H1 (cell line): ENCODE results near the gene TTC21A. TPM values are rescaled to one million over a fixed set of nuclear protein-coding genes. Genes with fewer than 3 reads are reported as not detected.

Experiments
- CTCF ChIA-PET: fragments of 300-600 bp; sonication (Branson Sonifier 250); formaldehyde crosslinking; loops from one replicate; lab custom pipeline; 2021; ENCODE audit not compliant: partially characterized antibody; lab: Charles Lee
- POLR2A ChIA-PET: fragments of 300-600 bp; sonication (Branson Sonifier 250); formaldehyde crosslinking; loops from one replicate; lab custom pipeline; 2021; ENCODE audit warnings: inconsistent platforms; ENCODE audit not compliant: partially characterized antibody; lab: Charles Lee
- DNase-seq, 2 experiments: peaks; one replicate each; pipeline versions ENCODE4 v3.0.0 to v3.0.0-alpha.2; 2010 to 2022; ENCODE audit warnings: low spot score in 2 of 2, low read depth in 1 of 2, mixed read lengths in 1 of 2
- FAIRE-seq: peaks from 2 replicates; lab custom pipeline; 2011; peaks lifted over from hg19 to GRCh38; lab: Jason Lieb, UNC
- H2AFZ ChIP-seq: 2 replicates; pipeline ENCODE4 v1.8.1; 2012; ENCODE audit warnings: low read length, inconsistent platforms
- H2AK5ac ChIP-seq: 2 replicates; pipeline ENCODE4 v1.6.1; 2013; ENCODE audit warnings: low read depth, low read length
- H2BK120ac ChIP-seq: replicated peaks from 2 replicates; pipeline ENCODE3; 2013; ENCODE audit warnings: low read depth, low read length, inconsistent platforms
- H2BK12ac ChIP-seq: 2 replicates; pipeline ENCODE4 v1.6.1; 2013; ENCODE audit warnings: low read depth, low read length
- H2BK15ac ChIP-seq: 2 replicates; pipeline ENCODE4 v1.6.1; 2013; ENCODE audit warnings: low read length
- H2BK20ac ChIP-seq: 2 replicates; pipeline ENCODE4 v1.6.1; 2013; ENCODE audit warnings: low read length
- H2BK5ac ChIP-seq: 2 replicates; pipeline ENCODE4 v1.6.1; 2013; ENCODE audit warnings: low read depth, low read length
- H3K14ac ChIP-seq: 2 replicates; pipeline ENCODE4 v1.6.1; 2013; ENCODE audit warnings: inconsistent platforms; ENCODE audit not compliant: insufficient read length
- H3K18ac ChIP-seq: 2 replicates; pipeline ENCODE4 v1.6.1; 2013; ENCODE audit warnings: low read length; ENCODE audit errors: extremely low read depth
- H3K23ac ChIP-seq: 2 replicates; pipeline ENCODE4 v1.6.1; 2013; ENCODE audit warnings: inconsistent platforms; ENCODE audit not compliant: insufficient read length
- H3K23me2 ChIP-seq: 2 replicates; pipeline ENCODE4 v1.6.1; 2013; ENCODE audit warnings: low read depth, low read length
- H3K27ac ChIP-seq: 2 replicates; pipeline ENCODE4 v1.6.1; 2011; ENCODE audit warnings: low read depth, low read length, inconsistent platforms
- H3K27me3 ChIP-seq, 4 experiments: replicated peaks in 1 of 4; 1 replicate in 1 of 4; 2 replicates in 3 of 4; pipeline versions ENCODE4 v1.6.1 to v1.8.1; 2011 to 2013; ENCODE audit warnings: low read length in 3 of 4, mild to moderate bottlenecking in 3 of 4, inconsistent platforms in 2 of 4, mixed read lengths in 2 of 4, moderate library complexity in 1 of 4; ENCODE audit not compliant: control insufficient read depth in 3 of 4, insufficient read depth in 3 of 4; ENCODE audit errors: extremely low read depth in 1 of 4
- H3K36me3 ChIP-seq, 4 experiments: 2 replicates each; pipeline versions ENCODE4 v1.6.1 to v1.8.1; 2011 to 2013; ENCODE audit warnings: mild to moderate bottlenecking in 4 of 4, low read length in 3 of 4, moderate library complexity in 2 of 4, control low read depth in 1 of 4, inconsistent platforms in 1 of 4; ENCODE audit not compliant: insufficient read depth in 4 of 4, control insufficient read depth in 2 of 4
- H3K4ac ChIP-seq: replicated peaks from 2 replicates; pipeline ENCODE3; 2013; ENCODE audit warnings: low read length, low read depth, mixed read lengths, inconsistent platforms; ENCODE audit not compliant: insufficient read length
- H3K4me1 ChIP-seq, 4 experiments: replicated peaks in 1 of 4; 1 replicate in 1 of 4; 2 replicates in 3 of 4; pipeline versions ENCODE4 v1.6.1 to v1.8.1; 2011 to 2013; ENCODE audit warnings: low read length in 3 of 4, inconsistent platforms in 2 of 4, mixed read lengths in 1 of 4; ENCODE audit not compliant: insufficient read depth in 4 of 4, control insufficient read depth in 3 of 4
- H3K4me2 ChIP-seq, 2 experiments: 2 replicates each; pipeline versions ENCODE4 v1.6.1 to v1.8.1; 2011 to 2013; ENCODE audit warnings: low read depth in 2 of 2, low read length in 2 of 2, control low read depth in 1 of 2, inconsistent platforms in 1 of 2, mild to moderate bottlenecking in 1 of 2; ENCODE audit not compliant: insufficient read depth in 1 of 2
- H3K4me3 ChIP-seq, 4 experiments: fragments of 200-600, 300-600 bp in 1 of 4; sonication (generic), shearing (Covaris generic), sonication (Bioruptor Twin) in 1 of 4; 2 replicates each; pipeline versions ENCODE4 v1.5.1 to v1.8.1; 2011 to 2016; ENCODE audit warnings: low read length in 4 of 4, low read depth in 3 of 4, control low read depth in 2 of 4, inconsistent platforms in 2 of 4, mild to moderate bottlenecking in 2 of 4, mixed read lengths in 1 of 4, moderate library complexity in 1 of 4; ENCODE audit not compliant: insufficient read depth in 2 of 4; ENCODE audit errors: extremely low read depth in 1 of 4
- H3K56ac ChIP-seq: replicated peaks from 2 replicates; pipeline ENCODE3; 2013; ENCODE audit warnings: low read depth, mild to moderate bottlenecking, mixed read lengths, low read length, inconsistent platforms; ENCODE audit not compliant: insufficient read length
- H3K79me1 ChIP-seq: 2 replicates; pipeline ENCODE4 v1.6.1; 2013; ENCODE audit warnings: low read depth, low read length, control low read depth
- H3K79me2 ChIP-seq, 2 experiments: 2 replicates each; pipeline versions ENCODE4 v1.6.1 to v1.8.1; 2012 to 2013; ENCODE audit warnings: low read length in 2 of 2, mild to moderate bottlenecking in 2 of 2, inconsistent platforms in 1 of 2; ENCODE audit not compliant: insufficient read depth in 2 of 2, control insufficient read depth in 1 of 2
- H3K9ac ChIP-seq, 4 experiments: replicated peaks in 1 of 4; 1 replicate in 1 of 4; 2 replicates in 3 of 4; pipeline versions ENCODE4 v1.6.1 to v1.8.1; 2011 to 2013; ENCODE audit warnings: low read depth in 3 of 4, low read length in 3 of 4, control low read depth in 2 of 4, mild to moderate bottlenecking in 2 of 4, moderate library complexity in 2 of 4, inconsistent platforms in 1 of 4; ENCODE audit errors: extremely low read depth in 1 of 4
- H3K9me3 ChIP-seq, 2 experiments: 2 replicates each; pipeline versions ENCODE4 v1.6.1 to v1.8.1; 2012 to 2013; ENCODE audit warnings: mild to moderate bottlenecking in 2 of 2, moderate library complexity in 2 of 2, control low read depth in 1 of 2, inconsistent platforms in 1 of 2, low read depth in 1 of 2, low read length in 1 of 2, mixed read lengths in 1 of 2; ENCODE audit not compliant: insufficient read depth in 2 of 2
- H4K20me1 ChIP-seq, 2 experiments: replicated peaks in 1 of 2; 2 replicates each; pipeline versions ENCODE3 to v1.8.1; 2011 to 2013; ENCODE audit warnings: inconsistent platforms in 2 of 2, low read length in 2 of 2, mild to moderate bottlenecking in 1 of 2; ENCODE audit not compliant: insufficient read depth in 2 of 2, control insufficient read depth in 1 of 2
- H4K5ac ChIP-seq: 2 replicates; pipeline ENCODE4 v1.6.1; 2013; ENCODE audit warnings: low read length, low read depth, mixed read lengths, inconsistent platforms; ENCODE audit not compliant: insufficient read length
- H4K8ac ChIP-seq: 2 replicates; pipeline ENCODE4 v1.8.0; 2013; ENCODE audit warnings: mild to moderate bottlenecking, moderate library complexity, low read length, inconsistent platforms; ENCODE audit not compliant: insufficient read depth; ENCODE audit errors: extremely low read depth
- H4K91ac ChIP-seq: replicated peaks from 2 replicates; pipeline ENCODE3; 2013; ENCODE audit warnings: low read length, mixed read lengths, inconsistent platforms; ENCODE audit not compliant: insufficient read length
- CHD2 ChIP-seq: IDR thresholded peaks from 2 replicates; pipeline ENCODE4 v1.6.1; 2012; ENCODE audit warnings: low read length, improper control_type of control experiment
- HDAC2 ChIP-seq, 2 experiments: fragments of 300-600 bp in 1 of 2; sonication (generic) in 1 of 2; IDR thresholded peaks; 2 replicates each; pipeline ENCODE4 v1.6.1; 2011 to 2012; ENCODE audit warnings: low read depth in 2 of 2, low read length in 2 of 2, mild to moderate bottlenecking in 2 of 2, moderate library complexity in 2 of 2, borderline replicate concordance in 1 of 2, inconsistent platforms in 1 of 2
- JUN ChIP-seq: IDR thresholded peaks from 2 replicates; pipeline ENCODE4 v1.6.1; 2011; ENCODE audit warnings: low read depth, mild to moderate bottlenecking, improper control_type of control experiment, low read length
- MAFK ChIP-seq: IDR thresholded peaks from 2 replicates; pipeline ENCODE4 v1.6.1; 2012; ENCODE audit warnings: low read depth, mild to moderate bottlenecking, improper control_type of control experiment, low read length
- POU5F1 ChIP-seq: IDR thresholded peaks from 2 replicates; pipeline ENCODE4 v1.6.1; 2011; ENCODE audit warnings: low read depth, mild to moderate bottlenecking, low read length, moderate library complexity
- USF2 ChIP-seq: IDR thresholded peaks from 2 replicates; pipeline ENCODE4 v1.6.1; 2011; ENCODE audit warnings: low read length, improper control_type of control experiment
- YY1 ChIP-seq: IDR thresholded peaks from 2 replicates; pipeline ENCODE4 v1.6.1; 2011; ENCODE audit warnings: low read depth, mild to moderate bottlenecking, low read length
- WGBS, 2 experiments: shearing (Covaris generic) in 1 of 2; methylation state at CpG; one replicate each; pipeline versions ENCODE4 v1.1.6 to v1.1.7; 2013 to 2015; ENCODE audit warnings: low lambda C conversion rate in 2 of 2, mixed read lengths in 2 of 2, inconsistent platforms in 1 of 2, low coverage in 1 of 2, missing lambda C conversion rate in 1 of 2; ENCODE audit not compliant: insufficient replicate concordance in 2 of 2, insufficient coverage in 1 of 2, insufficient read length in 1 of 2; ENCODE audit errors: extremely low coverage in 1 of 2, missing lambda C conversion rate in 1 of 2; 5-methylcytosine and 5-hydroxymethylcytosine counted together
- polyA plus RNA-seq, 7 experiments: library from polyadenylated mRNA; depleted of rRNA in 3 of 7; stranded (reverse) in 5 of 7; unstranded in 2 of 7; fragments of >200 nt in 5 of 7; fragments of 200-250 nt in 2 of 7; gene quantifications; 1 replicate in 5 of 7; 2 replicates in 1 of 7; 4 replicates in 1 of 7; pipeline versions ENCODE4 v1.2.1 to v1.2.3, GENCODE V29; 2011 to 2013; ENCODE audit warnings: missing spikeins in 2 of 7, mixed read lengths in 2 of 7
- total RNA-seq: library from RNA; stranded (reverse); fragmentation: NEBNext Ultra II Directional; extraction: Animal tissue kit (Norgen Biotek cat#: 25700); gene quantifications from 2 replicates; pipeline ENCODE4 v1.2.1, GENCODE V29; 2021
- TF ChIP-seq, protein P1 (sequence below): IDR thresholded peaks from 2 replicates; pipeline ENCODE4 v1.6.1; 2012; ENCODE audit warnings: inconsistent platforms
- TF ChIP-seq, protein P2 (sequence below): IDR thresholded peaks from 2 replicates; pipeline ENCODE4 v1.6.1; 2012; ENCODE audit warnings: inconsistent platforms

The TTC21A gene
- total and polyA plus RNA-seq, 2 of the 8 experiments (the other 6 are each of a cell fraction or from before 2014, with no cell fraction given): 2.3 to 2.8 TPM

DNA sequence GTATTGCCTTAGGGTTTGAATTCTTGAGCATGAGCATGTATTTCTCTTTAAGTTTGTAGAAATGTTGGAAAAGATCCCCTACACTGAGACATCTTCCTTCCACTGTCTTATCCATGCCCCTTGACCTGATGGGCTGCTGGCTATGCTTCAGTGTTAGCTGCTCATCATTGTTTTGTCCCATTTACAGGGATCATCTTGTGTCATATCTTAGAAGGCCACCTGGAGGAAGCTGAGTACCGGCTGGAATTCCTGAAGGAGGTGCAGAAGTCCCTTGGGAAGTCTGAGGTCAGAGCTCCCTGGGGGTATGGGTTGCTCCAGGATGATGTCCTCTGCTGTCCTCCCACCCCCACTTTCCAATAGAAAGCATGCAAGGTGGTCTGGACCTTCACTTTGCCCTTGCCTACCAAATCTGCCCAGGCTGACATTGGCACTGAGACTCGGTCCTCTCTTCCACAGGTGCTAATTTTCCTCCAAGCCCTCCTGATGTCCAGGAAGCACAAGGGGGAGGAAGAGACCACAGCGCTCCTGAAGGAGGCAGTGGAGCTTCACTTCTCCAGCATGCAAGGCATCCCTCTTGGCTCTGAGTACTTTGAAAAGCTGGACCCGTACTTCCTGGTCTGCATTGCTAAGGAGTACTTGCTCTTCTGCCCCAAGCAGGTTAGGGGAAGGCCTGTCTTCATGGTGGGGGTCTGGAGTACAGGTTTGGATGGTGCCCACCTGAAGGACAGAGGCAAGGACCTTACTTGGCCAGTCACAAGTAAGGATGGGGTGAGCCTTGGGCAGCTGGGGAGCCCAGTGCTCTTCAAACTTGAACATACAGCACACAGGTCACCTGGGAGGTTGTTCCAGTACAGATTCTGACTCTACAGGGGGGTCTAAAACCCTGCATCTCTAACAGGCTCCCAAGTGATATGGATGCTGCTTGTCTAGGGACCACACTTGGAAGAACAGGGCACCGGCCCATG is 17.7 kb downstream of the TTC21A start:
- CTCF ChIA-PET: interaction anchor here (0.9 to 20.0 kb wide), 25 partner anchors 8 to 253 kb away, joined by 3 to 496 read pairs (median 10); partner anchors contain the start of genes CX3CR1, GORASP1, TTC21A and XIRP1
- peak overlapping the region; percentile 39; the same call in 1 of the 2 replicates for H4K8ac ChIP-seq
- no peaks in the 10 kb centered on the region for H3K79me1 ChIP-seq
- no peak overlapping the region for H2BK120ac ChIP-seq
- no peak overlapping the region for H3K4ac ChIP-seq
- H3K27me3 ChIP-seq: no peaks in the 10 kb centered on the region
- H3K18ac ChIP-seq: no peak overlapping the region
- H3K23me2 ChIP-seq: no peaks in the 10 kb centered on the region
- no peak overlapping the region for H2AFZ ChIP-seq
- H3K9me3 ChIP-seq: no peaks in the 10 kb centered on the region
- H3K4me1 ChIP-seq: 0 out of 7 replicates have a peak, but pooled peaks cover 0 to 3% (median 0%) of the 10 kb centered on the region in 4 experiments
- FAIRE-seq (no peak), DNase-seq (no peak)
- no peaks in the 10 kb centered on the region for H4K20me1 ChIP-seq
- H3K9ac ChIP-seq: no peak overlapping the region
- H2BK12ac ChIP-seq: no peak overlapping the region
- H3K27ac ChIP-seq: no peak overlapping the region
- no peak overlapping the region for H2AK5ac ChIP-seq
- H4K5ac ChIP-seq: no peak overlapping the region
- no peak overlapping the region for H3K56ac ChIP-seq
- no peak overlapping the region for H2BK20ac ChIP-seq
- H2BK5ac ChIP-seq: no peak overlapping the region
- POLR2A ChIA-PET: interaction anchor here (0.8 to 3.1 kb wide), 7 partner anchors 11 to 163 kb away, joined by 3 to 13 read pairs (median 3); partner anchors contain the start of genes GORASP1 and TTC21A
- WGBS, 2 experiments: 84% methylated on average over 5 of the region's 5 CpGs; no CpG with 5 or more reads in 1 of the 2 experiments
- no peaks in the 10 kb centered on the region for H3K79me2 ChIP-seq
- H3K14ac ChIP-seq: no peak overlapping the region
- H4K91ac ChIP-seq: no peak overlapping the region
- H3K36me3 ChIP-seq: no peaks in the 10 kb centered on the region
- no peak overlapping the region for H3K4me3 ChIP-seq
- no peak overlapping the region for H3K4me2 ChIP-seq
- H3K23ac ChIP-seq: no peak overlapping the region
- H2BK15ac ChIP-seq: no peak overlapping the region
- TF ChIP-seq JUN (no peak), POU5F1 (no peak), CHD2 (no peak), USF2 (no peak), YY1 (no peak), HDAC2 (IDR thresholded peaks at IDR 0.05; ENCODE audit: borderline replicate concordance in 1 of 2, low read depth in 2 of 2, low read length in 2 of 2) (no peak), MAFK (no peak)
- TF ChIP-seq, protein P1, sequence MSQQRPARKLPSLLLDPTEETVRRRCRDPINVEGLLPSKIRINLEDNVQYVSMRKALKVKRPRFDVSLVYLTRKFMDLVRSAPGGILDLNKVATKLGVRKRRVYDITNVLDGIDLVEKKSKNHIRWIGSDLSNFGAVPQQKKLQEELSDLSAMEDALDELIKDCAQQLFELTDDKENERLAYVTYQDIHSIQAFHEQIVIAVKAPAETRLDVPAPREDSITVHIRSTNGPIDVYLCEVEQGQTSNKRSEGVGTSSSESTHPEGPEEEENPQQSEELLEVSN: no peak
- TF ChIP-seq, protein P2, sequence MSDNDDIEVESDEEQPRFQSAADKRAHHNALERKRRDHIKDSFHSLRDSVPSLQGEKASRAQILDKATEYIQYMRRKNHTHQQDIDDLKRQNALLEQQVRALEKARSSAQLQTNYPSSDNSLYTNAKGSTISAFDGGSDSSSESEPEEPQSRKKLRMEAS: no peak
